HG02981 (cell line): Measurements from ENCODE around the gene PRKN.

Source experiments
- ATAC-seq: cut with Tn5 transposase; IDR thresholded peaks from one replicate; pipeline ENCODE4 v1.9.1; 2021; ENCODE audit warnings: mild to moderate bottlenecking, moderate library complexity; ENCODE audit not compliant: unreplicated experiment

Gene PRKN

GRCh38 chr6:162389343-162390085 is 338.1 kb downstream of the PRKN start:
- ATAC-seq = no peak

- no peak for ATAC-seq
These were observed 339.2 kb downstream of the PRKN start for GRCh38 chr6:162388383-162388777.

- ATAC-seq = no peak
These were observed 339.7 kb downstream of the PRKN start for GRCh38 chr6:162387718-162388382.

GRCh38 chr6:162385980-162386379 is 341.6 kb downstream of the PRKN start:
- no peak for ATAC-seq

GRCh38 chr6:162379757-162380409 is 347.7 kb downstream of the PRKN start:
- no peak for ATAC-seq

GRCh38 chr6:162377735-162378134 is 349.8 kb downstream of the PRKN start:
- no peak for ATAC-seq

- ATAC-seq = no peak
These were observed 353.7 kb downstream of the PRKN start for GRCh38 chr6:162373868-162374267.

- no peak for ATAC-seq
These were observed 354.4 kb downstream of the PRKN start for GRCh38 chr6:162373192-162373591.

- no peak for ATAC-seq
These were observed 355.5 kb downstream of the PRKN start for GRCh38 chr6:162372106-162372505.

- ATAC-seq = no peak
These were observed 356.4 kb downstream of the PRKN start for GRCh38 chr6:162371121-162371520.

- no peak for ATAC-seq
These were observed 358.5 kb downstream of the PRKN start for GRCh38 chr6:162369091-162369490.

- no peak for ATAC-seq
These were observed 363.1 kb downstream of the PRKN start for GRCh38 chr6:162364488-162364887.

GRCh38 chr6:162363757-162364156 is 363.8 kb downstream of the PRKN start:
- ATAC-seq = no peak

- ATAC-seq = no peak
These were observed 366.5 kb downstream of the PRKN start for GRCh38 chr6:162360901-162361567.

GRCh38 chr6:162358625-162359024 is 368.9 kb downstream of the PRKN start:
- ATAC-seq = no peak

- no peak for ATAC-seq
These were observed 382.5 kb downstream of the PRKN start for GRCh38 chr6:162345051-162345511.

GRCh38 chr6:162344646-162345010 is 382.9 kb downstream of the PRKN start:
- no peak for ATAC-seq

- no peak for ATAC-seq
These were observed 383.5 kb downstream of the PRKN start for GRCh38 chr6:162343936-162344645.

- no peak for ATAC-seq
These were observed 384.2 kb downstream of the PRKN start for GRCh38 chr6:162343198-162343935.

GRCh38 chr6:162337412-162337811 is 390.2 kb downstream of the PRKN start:
- no peak for ATAC-seq
